ENCODE measurements around the gene SULF2.

Gene SULF2

GRCh38 chr20:47682028-47682783 is 103.1 kb downstream of the SULF2 start:
- TF ChIP-seq CSDC2 (CRISPR knock-in tag; IDR thresholded peaks at IDR 0.05) (no peak), ZC3H10 (CRISPR knock-in tag; IDR thresholded peaks at IDR 0.05) (no peak), TSHZ2 (CRISPR knock-in tag; IDR thresholded peaks at IDR 0.05) (no peak), ZNF565 (CRISPR knock-in tag; conservative IDR thresholded peaks at IDR 0.05; ENCODE audit: low read depth) (no peak), ZFP3 (CRISPR knock-in tag; IDR thresholded peaks at IDR 0.05) (no peak), PATZ1 (CRISPR knock-in tag; IDR thresholded peaks at IDR 0.05; ENCODE audit: borderline replicate concordance) (no peak), ESRRG (CRISPR knock-in tag; IDR thresholded peaks at IDR 0.05) (no peak), RARB (CRISPR knock-in tag; IDR thresholded peaks at IDR 0.05) (no peak), GLIS3 (CRISPR knock-in tag; IDR thresholded peaks at IDR 0.05) (no peak), BACH2 (CRISPR knock-in tag; IDR thresholded peaks at IDR 0.05; ENCODE audit: borderline replicate concordance) (no peak), CSRNP3 (CRISPR knock-in tag; IDR thresholded peaks at IDR 0.05) (no peak), POU6F1 (CRISPR knock-in tag; IDR thresholded peaks at IDR 0.05; ENCODE audit: borderline replicate concordance, low read depth) (no peak), SNAI2 (CRISPR knock-in tag; IDR thresholded peaks at IDR 0.05) (no peak), ZNF8 (CRISPR knock-in tag; IDR thresholded peaks at IDR 0.05) (no peak), CREB5 (CRISPR knock-in tag; IDR thresholded peaks at IDR 0.05; ENCODE audit: low read depth) (no peak), TCF4 (CRISPR knock-in tag; IDR thresholded peaks at IDR 0.05; ENCODE audit: borderline replicate concordance) (no peak), PPARA (CRISPR knock-in tag; IDR thresholded peaks at IDR 0.05; ENCODE audit: borderline replicate concordance) (no peak), ISL1 (CRISPR knock-in tag; IDR thresholded peaks at IDR 0.05) (no peak)
- no peak for ATAC-seq

- no peak for TF ChIP-seq CSDC2 (CRISPR knock-in tag; IDR thresholded peaks at IDR 0.05)
- TF ChIP-seq TCF4 (CRISPR knock-in tag; IDR thresholded peaks at IDR 0.05; ENCODE audit: borderline replicate concordance): no peak
- TF ChIP-seq ESRRG (CRISPR knock-in tag; IDR thresholded peaks at IDR 0.05): no peak
- no peak for TF ChIP-seq ZNF565 (CRISPR knock-in tag; conservative IDR thresholded peaks at IDR 0.05; ENCODE audit: low read depth)
- no peak for ATAC-seq
Observed at GRCh38 chr20:47680804-47681529, 104.3 kb downstream of the SULF2 start.

GRCh38 chr20:47679462-47679861 is 105.8 kb downstream of the SULF2 start:
- ATAC-seq: no peak
- TF ChIP-seq PPARA (CRISPR knock-in tag; IDR thresholded peaks at IDR 0.05; ENCODE audit: borderline replicate concordance) (no peak), SNAI2 (CRISPR knock-in tag; IDR thresholded peaks at IDR 0.05) (no peak), POU6F1 (CRISPR knock-in tag; IDR thresholded peaks at IDR 0.05; ENCODE audit: borderline replicate concordance, low read depth) (no peak), GLIS3 (CRISPR knock-in tag; IDR thresholded peaks at IDR 0.05) (no peak), ISL1 (CRISPR knock-in tag; IDR thresholded peaks at IDR 0.05) (no peak), ZC3H10 (CRISPR knock-in tag; IDR thresholded peaks at IDR 0.05) (no peak), ZNF8 (CRISPR knock-in tag; IDR thresholded peaks at IDR 0.05) (no peak), BACH2 (CRISPR knock-in tag; IDR thresholded peaks at IDR 0.05; ENCODE audit: borderline replicate concordance) (no peak), PATZ1 (CRISPR knock-in tag; IDR thresholded peaks at IDR 0.05; ENCODE audit: borderline replicate concordance) (no peak), CSDC2 (CRISPR knock-in tag; IDR thresholded peaks at IDR 0.05) (no peak), CREB5 (CRISPR knock-in tag; IDR thresholded peaks at IDR 0.05; ENCODE audit: low read depth) (no peak), ZNF565 (CRISPR knock-in tag; conservative IDR thresholded peaks at IDR 0.05; ENCODE audit: low read depth) (no peak), TCF4 (CRISPR knock-in tag; IDR thresholded peaks at IDR 0.05; ENCODE audit: borderline replicate concordance) (no peak), ESRRG (CRISPR knock-in tag; IDR thresholded peaks at IDR 0.05) (no peak), ZFP30 (CRISPR knock-in tag; IDR thresholded peaks at IDR 0.05) (no peak)
